AG04450 (cell line): ENCODE data around the gene BATF2. TPM values are rescaled to one million over a fixed set of nuclear protein-coding genes. Genes with fewer than 3 reads are reported as not detected.
"Not testable (repeated sequence)": the region's sequence is repeated elsewhere in the genome, so short reads cannot be mapped to it uniquely, and the experiment has no call there.

Source experiments
- CTCF ChIA-PET: fragments of 300-600, 350-600 bp; formaldehyde crosslinking; extraction: SDS; loops from one replicate; lab custom pipeline; 2022; ENCODE audit warnings: antibody characterized with exemption, inconsistent platforms; lab: Charles Lee
- POLR2A ChIA-PET: fragments of 350-600 bp; formaldehyde crosslinking; extraction: SDS; loops from one replicate; lab custom pipeline; 2021; ENCODE audit warnings: antibody characterized with exemption, inconsistent platforms; lab: Yijun Ruan, JAX
- DNase-seq: peaks from one replicate; pipeline ENCODE4 v3.0.0-alpha.2; 2011; ENCODE audit warnings: low read depth, low spot score
- H3K27ac ChIP-seq: one replicate; pipeline ENCODE4 v1.5.1; 2012; ENCODE audit warnings: low read depth, low read length, control low read depth
- H3K27me3 ChIP-seq: one replicate; pipeline ENCODE4 v1.6.0; 2012; ENCODE audit warnings: low read length; ENCODE audit not compliant: control insufficient read depth, insufficient read depth
- H3K4me3 ChIP-seq: 2 replicates; pipeline ENCODE4 v1.5.1; 2011; ENCODE audit warnings: mild to moderate bottlenecking, low read depth, low read length, control low read depth
- H3K9me3 ChIP-seq: 2 replicates; pipeline ENCODE4 v1.5.1; 2012; ENCODE audit warnings: low read length; ENCODE audit not compliant: control insufficient read depth, insufficient read depth
- CTCF ChIP-seq: IDR thresholded peaks from 2 replicates; pipeline ENCODE4 v1.5.1; 2011; ENCODE audit warnings: low read depth, low read length, control low read depth, inconsistent platforms
- polyA plus RNA-seq: library from polyadenylated mRNA; depleted of rRNA; stranded (reverse); fragments of >200 nt; gene quantifications from 2 replicates; pipeline ENCODE4 v1.2.3, GENCODE V29; 2011

BATF2 gene
- polyA plus RNA-seq, 1 experiment, result 1.5 TPM

- Histone ChIP-seq H3K4me3 (no peak overlapping the region), H3K9me3 (no peaks in the 10 kb centered on the region; the same call in 1 of the 2 replicates), H3K27me3 (peaks cover 2% of the 10 kb centered on the region), H3K27ac (no peak overlapping the region)
- ChIA-PET CTCF (no interaction called here), POLR2A (no interaction called here)
- no peak for TF ChIP-seq CTCF
- no peak for DNase-seq
Measured at GRCh38 chr11:64989416-64989815, 7.4 kb downstream of the BATF2 start.

DNA sequence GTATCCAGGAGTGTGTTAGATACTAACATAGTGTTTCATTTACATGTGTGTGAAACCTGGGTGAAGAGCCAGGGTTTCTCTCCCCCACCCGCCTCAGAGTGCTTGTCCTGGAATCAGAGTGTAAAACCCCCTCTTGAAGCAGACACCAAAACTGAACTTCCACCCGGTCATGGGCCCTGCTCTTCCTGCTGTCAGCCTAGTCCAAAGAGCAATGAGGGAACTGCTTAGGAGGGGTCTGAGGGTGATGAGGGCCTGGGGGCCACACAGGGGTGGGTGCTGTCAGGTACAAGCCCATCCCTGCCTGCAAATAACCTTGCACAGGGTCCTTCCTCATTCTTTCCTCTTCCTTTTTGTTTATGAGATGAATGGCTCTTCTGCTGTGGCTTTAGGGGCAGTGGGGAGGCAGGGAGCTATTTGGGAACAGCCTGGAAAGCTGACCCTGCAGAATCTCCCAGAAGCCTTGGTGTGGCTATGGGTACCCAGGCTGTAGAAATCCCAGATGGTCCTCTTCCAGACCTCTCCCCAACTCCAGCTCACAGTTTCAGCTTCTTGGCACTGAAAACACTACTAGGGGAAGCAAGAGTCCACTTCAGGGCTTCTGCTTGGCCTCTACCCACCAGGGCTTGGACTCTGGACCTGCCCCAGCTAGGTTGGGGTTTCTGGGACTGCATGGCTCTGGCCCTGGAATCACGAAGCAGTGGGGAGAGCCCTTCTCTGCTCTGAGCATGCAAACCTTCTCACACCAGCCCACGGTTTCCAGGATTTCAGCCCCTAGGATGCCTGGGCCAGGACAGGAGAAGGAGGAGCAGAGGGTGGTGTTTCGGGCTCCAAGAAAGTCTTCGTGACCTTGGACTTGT, 8.5 kb downstream of the BATF2 start:
- CTCF ChIA-PET, result interaction anchor here (0.8 kb wide), 1 partner anchor 144 kb away, joined by 3 read pairs; no protein-coding TSS in a partner anchor
- DNase-seq, result no peak
- peaks cover 2% of the 10 kb centered on the region for H3K27me3 ChIP-seq
- TF ChIP-seq CTCF, result no peak
- POLR2A ChIA-PET, result no interaction called here
- no peak overlapping the region for H3K27ac ChIP-seq
- H3K4me3 ChIP-seq, result no peak overlapping the region
- no peaks in the 10 kb centered on the region; the same call in 1 of the 2 replicates for H3K9me3 ChIP-seq

DNA sequence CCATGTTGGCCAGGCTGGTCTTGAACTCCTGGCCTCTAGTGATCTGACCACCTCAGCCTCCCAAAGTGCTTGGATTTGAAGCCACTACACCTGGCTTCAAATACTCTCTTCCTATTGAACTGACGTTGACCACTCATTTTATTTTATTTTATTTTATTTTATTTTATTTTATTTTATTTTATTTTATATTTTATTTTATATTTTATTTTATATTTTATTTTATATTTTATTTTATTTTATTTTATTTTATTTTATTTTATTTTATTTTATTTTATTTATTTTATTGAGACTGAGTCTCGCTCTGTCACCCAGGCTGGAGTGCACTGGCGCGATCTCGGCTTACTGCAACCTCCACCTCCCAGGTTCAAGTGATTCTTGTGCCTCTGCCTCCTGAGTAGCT, 13.4 kb downstream of the BATF2 start:
- POLR2A ChIA-PET, result interaction anchor here (0.6 kb wide), 1 partner anchor 1632 kb away, joined by 3 read pairs; no protein-coding TSS in a partner anchor
- H3K27ac ChIP-seq, H3K9me3 ChIP-seq, H3K27me3 ChIP-seq, H3K4me3 ChIP-seq, CTCF ChIA-PET, DNase-seq: not testable (repeated sequence)

DNA sequence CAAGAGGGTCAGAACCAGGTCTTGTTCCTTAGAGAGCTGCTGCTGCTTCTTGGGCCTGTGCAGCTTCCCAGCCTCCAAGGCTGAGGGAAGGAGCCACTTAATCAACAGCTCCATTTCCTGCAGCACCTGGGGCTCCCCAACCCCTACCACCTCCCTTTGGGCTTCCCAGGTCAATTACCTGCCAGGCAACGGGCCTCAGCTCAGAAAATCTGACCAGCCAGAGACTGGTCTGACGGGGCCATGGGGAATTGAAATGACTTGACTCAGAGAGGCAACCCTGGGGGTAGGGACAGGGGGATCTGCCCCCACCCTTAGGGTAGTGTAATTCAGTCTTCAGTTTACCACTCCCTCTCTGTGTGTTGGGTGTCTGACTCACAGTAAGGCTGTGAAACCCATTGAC, 20.1 kb downstream of the BATF2 start:
- POLR2A ChIA-PET, result no interaction called here

GRCh38 chr11:64974124-64974523, 22.6 kb downstream of the BATF2 start:
- POLR2A ChIA-PET, result interaction anchor here (0.7 kb wide), 1 partner anchor 144 kb away, joined by 3 read pairs; no protein-coding TSS in a partner anchor

More for the DNA sequence above, 20.1 kb downstream of the BATF2 start:
- no peak overlapping the region for H3K27ac ChIP-seq
- no peak for DNase-seq
- H3K27me3 ChIP-seq, result no peaks in the 10 kb centered on the region
- CTCF ChIA-PET, result interaction anchor here (0.6 kb wide), 1 partner anchor 39 kb away, joined by 6 read pairs; no protein-coding TSS in a partner anchor
- H3K9me3 ChIP-seq, result peaks cover 3% of the 10 kb centered on the region; the same call in 1 of the 2 replicates
- TF ChIP-seq CTCF, result no peak
- H3K4me3 ChIP-seq, result no peak overlapping the region

More at GRCh38 chr11:64974124-64974523, 22.6 kb downstream of the BATF2 start:
- TF ChIP-seq CTCF, result no peak
- H3K27me3 ChIP-seq, result no peaks in the 10 kb centered on the region
- no peak for DNase-seq
- CTCF ChIA-PET, result no interaction called here
- peaks cover 8% of the 10 kb centered on the region; the same call in 1 of the 2 replicates for H3K9me3 ChIP-seq
- H3K4me3 ChIP-seq, result no peak overlapping the region
- no peak overlapping the region for H3K27ac ChIP-seq
